ENCODE measurements around the gene GNAS-AS1.

DNA sequence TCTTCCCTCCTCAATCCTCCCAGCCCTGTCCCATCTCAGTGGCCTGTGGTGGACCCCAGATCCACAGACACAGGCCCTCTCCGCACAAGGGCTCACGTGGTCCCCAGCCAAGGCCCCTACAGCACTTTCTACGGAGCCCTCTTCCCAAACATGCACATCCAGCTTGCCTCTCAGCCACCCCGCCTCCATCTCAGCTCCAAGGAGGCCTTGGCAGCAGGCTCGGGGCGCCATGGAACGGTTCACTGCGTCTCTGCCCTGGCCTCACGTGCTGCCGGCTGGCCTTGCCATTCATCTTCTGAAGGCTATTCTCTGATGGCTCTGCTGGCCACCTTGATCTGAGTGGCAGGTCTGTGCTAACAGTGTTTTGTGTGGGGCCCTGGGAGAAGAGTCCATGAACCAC is 33.0 kb downstream of the GNAS-AS1 start:
- TF ChIP-seq, protein P1, sequence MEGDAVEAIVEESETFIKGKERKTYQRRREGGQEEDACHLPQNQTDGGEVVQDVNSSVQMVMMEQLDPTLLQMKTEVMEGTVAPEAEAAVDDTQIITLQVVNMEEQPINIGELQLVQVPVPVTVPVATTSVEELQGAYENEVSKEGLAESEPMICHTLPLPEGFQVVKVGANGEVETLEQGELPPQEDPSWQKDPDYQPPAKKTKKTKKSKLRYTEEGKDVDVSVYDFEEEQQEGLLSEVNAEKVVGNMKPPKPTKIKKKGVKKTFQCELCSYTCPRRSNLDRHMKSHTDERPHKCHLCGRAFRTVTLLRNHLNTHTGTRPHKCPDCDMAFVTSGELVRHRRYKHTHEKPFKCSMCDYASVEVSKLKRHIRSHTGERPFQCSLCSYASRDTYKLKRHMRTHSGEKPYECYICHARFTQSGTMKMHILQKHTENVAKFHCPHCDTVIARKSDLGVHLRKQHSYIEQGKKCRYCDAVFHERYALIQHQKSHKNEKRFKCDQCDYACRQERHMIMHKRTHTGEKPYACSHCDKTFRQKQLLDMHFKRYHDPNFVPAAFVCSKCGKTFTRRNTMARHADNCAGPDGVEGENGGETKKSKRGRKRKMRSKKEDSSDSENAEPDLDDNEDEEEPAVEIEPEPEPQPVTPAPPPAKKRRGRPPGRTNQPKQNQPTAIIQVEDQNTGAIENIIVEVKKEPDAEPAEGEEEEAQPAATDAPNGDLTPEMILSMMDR (IDR thresholded peaks at IDR 0.05; ENCODE audit: low read depth, low read length) = no peak
- TF ChIP-seq POLR2A (IDR thresholded peaks at IDR 0.05; ENCODE audit: extremely low read depth, insufficient read length) (no peak), MYC (IDR thresholded peaks at IDR 0.05; ENCODE audit: low read depth, low read length) (no peak)
- TF ChIP-seq, protein P2, sequence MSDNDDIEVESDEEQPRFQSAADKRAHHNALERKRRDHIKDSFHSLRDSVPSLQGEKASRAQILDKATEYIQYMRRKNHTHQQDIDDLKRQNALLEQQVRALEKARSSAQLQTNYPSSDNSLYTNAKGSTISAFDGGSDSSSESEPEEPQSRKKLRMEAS (IDR thresholded peaks at IDR 0.05; ENCODE audit: low read depth, low read length) = no peak

All from NB4 (cell line).